Measurements from ENCODE around the gene HDGFL2.

Gene HDGFL2

DNA sequence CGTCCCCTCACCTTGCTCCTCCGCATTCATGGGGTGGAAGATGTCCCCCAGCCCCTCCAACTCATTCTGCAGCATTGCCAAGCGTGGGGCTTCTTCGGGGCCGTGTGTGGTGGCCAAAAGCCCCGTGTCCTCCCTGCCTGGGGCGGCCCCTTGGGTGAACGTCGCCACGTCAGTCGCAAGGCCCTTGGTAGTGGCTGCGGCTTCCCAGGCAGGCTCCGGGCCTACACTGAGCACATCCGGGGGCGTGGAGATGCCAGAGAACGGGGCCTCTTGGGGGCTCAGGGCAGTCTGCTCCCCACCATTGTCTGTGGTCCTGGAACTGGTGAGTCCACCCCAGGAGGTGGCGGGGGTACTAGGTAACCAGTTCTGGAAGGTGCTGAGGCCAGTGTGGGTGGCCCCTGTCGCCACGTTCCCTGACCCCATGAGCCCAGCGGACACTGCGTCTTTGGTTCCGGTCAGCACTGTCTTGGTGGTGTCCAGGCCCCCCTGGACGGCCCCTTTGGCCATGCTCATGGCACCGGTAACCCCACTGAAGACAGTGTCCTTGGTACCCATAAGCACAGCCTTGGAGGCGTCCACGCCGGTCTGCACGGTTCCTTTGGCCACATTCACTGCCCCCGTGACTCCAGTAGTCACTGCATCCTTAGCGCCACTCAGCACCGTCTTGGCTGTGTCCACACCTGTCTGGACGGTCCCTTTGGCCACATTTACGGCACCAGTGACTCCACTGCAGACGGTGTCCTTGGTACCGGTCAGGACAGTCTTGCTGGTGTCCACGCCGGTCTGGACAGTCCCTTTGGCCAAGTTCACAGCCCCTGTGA, 38.5 kb downstream of the HDGFL2 start:
- no peak overlapping the region for H2AFZ ChIP-seq (ENCODE audit: low read length)
- H3K9me2 ChIP-seq (replicated peaks; ENCODE audit: insufficient read depth, low read length) = no peaks in the 10 kb centered on the region
- H3K4me1 ChIP-seq (ENCODE audit: low read length) = no peaks in the 10 kb centered on the region
- no peaks in the 10 kb centered on the region for H3K79me2 ChIP-seq (ENCODE audit: low read length)
- no peak for DNase-seq
- H3K27ac ChIP-seq (ENCODE audit: low read length) = no peak overlapping the region
- H3K9ac ChIP-seq (ENCODE audit: low read length) = no peak overlapping the region
- TF ChIP-seq EZH2phosphoT487 (IDR thresholded peaks at IDR 0.05; ENCODE audit: low read length) = no peak
- no peak for TF ChIP-seq EZH2 (optimal IDR thresholded peaks at IDR 0.05; ENCODE audit: low read depth, low read length)
- TF ChIP-seq, protein P1, sequence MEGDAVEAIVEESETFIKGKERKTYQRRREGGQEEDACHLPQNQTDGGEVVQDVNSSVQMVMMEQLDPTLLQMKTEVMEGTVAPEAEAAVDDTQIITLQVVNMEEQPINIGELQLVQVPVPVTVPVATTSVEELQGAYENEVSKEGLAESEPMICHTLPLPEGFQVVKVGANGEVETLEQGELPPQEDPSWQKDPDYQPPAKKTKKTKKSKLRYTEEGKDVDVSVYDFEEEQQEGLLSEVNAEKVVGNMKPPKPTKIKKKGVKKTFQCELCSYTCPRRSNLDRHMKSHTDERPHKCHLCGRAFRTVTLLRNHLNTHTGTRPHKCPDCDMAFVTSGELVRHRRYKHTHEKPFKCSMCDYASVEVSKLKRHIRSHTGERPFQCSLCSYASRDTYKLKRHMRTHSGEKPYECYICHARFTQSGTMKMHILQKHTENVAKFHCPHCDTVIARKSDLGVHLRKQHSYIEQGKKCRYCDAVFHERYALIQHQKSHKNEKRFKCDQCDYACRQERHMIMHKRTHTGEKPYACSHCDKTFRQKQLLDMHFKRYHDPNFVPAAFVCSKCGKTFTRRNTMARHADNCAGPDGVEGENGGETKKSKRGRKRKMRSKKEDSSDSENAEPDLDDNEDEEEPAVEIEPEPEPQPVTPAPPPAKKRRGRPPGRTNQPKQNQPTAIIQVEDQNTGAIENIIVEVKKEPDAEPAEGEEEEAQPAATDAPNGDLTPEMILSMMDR (IDR thresholded peaks at IDR 0.05; ENCODE audit: low read length) = no peak
- H3K36me3 ChIP-seq (replicated peaks; ENCODE audit: insufficient read depth, low read length) = no peaks in the 10 kb centered on the region
- no peak overlapping the region for H3K4me3 ChIP-seq (ENCODE audit: low read length)
- H3K9me3 ChIP-seq (replicated peaks; ENCODE audit: insufficient read depth, low read length) = no peaks in the 10 kb centered on the region
- no peak overlapping the region for H3K4me2 ChIP-seq (ENCODE audit: low read depth, low read length)
- no peaks in the 10 kb centered on the region for H4K20me1 ChIP-seq (ENCODE audit: insufficient read depth, low read length)
- peaks cover 25% of the 10 kb centered on the region for H3K27me3 ChIP-seq (replicated peaks; ENCODE audit: insufficient read depth, low read length)
- no peaks in the 10 kb centered on the region for H3F3A ChIP-seq (ENCODE audit: insufficient read depth, low read length)

DNA sequence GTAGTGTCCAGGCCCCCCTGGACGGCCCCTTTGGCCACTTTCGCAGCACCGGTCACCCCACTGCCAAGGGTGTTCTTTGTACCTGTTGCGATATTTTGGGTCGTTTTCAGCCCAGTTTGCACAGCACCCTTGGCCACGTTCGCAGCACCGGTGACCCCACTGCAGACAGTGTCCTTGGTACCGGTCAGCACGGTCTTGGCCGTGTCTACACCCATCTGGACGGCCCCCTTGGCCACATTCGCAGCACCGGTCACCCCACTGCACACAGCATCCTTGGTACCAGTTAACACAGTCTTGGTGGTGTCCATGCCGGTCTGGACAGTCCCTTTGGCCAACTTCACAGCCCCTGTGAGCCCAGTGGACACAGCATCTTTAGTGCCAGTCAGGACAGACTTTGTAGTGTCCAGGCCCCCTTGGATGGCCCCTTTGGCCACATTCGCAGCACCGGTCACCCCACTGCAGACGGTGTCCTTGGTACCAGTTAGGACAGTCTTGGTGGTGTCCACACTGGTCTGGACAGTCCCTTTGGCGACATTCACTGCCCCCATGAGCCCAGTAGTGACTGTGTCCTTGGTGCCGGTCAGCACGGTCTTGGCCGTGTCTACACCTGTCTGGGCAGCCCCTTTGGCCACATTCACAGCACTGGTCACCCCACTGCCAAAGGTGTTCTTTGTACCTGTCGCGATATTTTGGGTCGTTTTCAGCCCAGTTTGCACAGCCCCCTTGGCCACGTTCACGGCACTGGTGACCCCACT, 39.4 kb downstream of the HDGFL2 start:
- no peak overlapping the region for H3K27ac ChIP-seq (ENCODE audit: low read length)
- H3K27me3 ChIP-seq (replicated peaks; ENCODE audit: insufficient read depth, low read length) = peaks cover 34% of the 10 kb centered on the region
- H3K9ac ChIP-seq (ENCODE audit: low read length) = no peak overlapping the region
- no peak overlapping the region for H3K4me3 ChIP-seq (ENCODE audit: low read length)
- no peak overlapping the region for H3K4me2 ChIP-seq (ENCODE audit: low read depth, low read length)
- H3K79me2 ChIP-seq (ENCODE audit: low read length) = no peaks in the 10 kb centered on the region
- no peak for DNase-seq
- H3K4me1 ChIP-seq (ENCODE audit: low read length) = no peaks in the 10 kb centered on the region
- no peaks in the 10 kb centered on the region for H3K9me2 ChIP-seq (replicated peaks; ENCODE audit: insufficient read depth, low read length)
- no peaks in the 10 kb centered on the region for H4K20me1 ChIP-seq (ENCODE audit: insufficient read depth, low read length)
- H3K9me3 ChIP-seq (replicated peaks; ENCODE audit: insufficient read depth, low read length) = no peaks in the 10 kb centered on the region
- H3F3A ChIP-seq (ENCODE audit: insufficient read depth, low read length) = no peaks in the 10 kb centered on the region
- no peaks in the 10 kb centered on the region for H3K36me3 ChIP-seq (replicated peaks; ENCODE audit: insufficient read depth, low read length)
- no peak overlapping the region for H2AFZ ChIP-seq (ENCODE audit: low read length)
- TF ChIP-seq, protein P1 (IDR thresholded peaks at IDR 0.05; ENCODE audit: low read length) = no peak
- no peak for TF ChIP-seq EZH2 (optimal IDR thresholded peaks at IDR 0.05; ENCODE audit: low read depth, low read length)
- TF ChIP-seq EZH2phosphoT487 (IDR thresholded peaks at IDR 0.05; ENCODE audit: low read length) = no peak

DNA sequence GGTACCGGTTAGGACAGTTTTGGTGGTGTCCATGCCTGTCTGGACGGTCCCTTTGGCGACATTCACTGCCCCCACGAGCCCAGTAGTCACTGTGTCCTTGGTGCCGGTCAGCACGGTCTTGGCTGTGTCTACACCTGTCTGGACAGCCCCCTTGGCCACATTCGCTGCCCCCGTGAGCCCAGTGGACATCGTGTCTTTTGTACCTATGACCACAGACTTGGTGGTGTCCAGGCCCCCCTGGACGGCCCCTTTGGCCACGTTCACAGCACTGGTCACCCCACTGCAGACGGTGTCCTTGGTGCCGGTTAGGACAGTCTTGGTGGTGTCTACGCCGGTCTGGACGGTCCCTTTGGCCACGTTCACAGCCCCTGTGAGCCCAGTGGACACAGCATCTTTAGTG, 40.0 kb downstream of the HDGFL2 start:
- TF ChIP-seq, protein P1 (IDR thresholded peaks at IDR 0.05; ENCODE audit: low read length) = no peak
- TF ChIP-seq EZH2 (optimal IDR thresholded peaks at IDR 0.05; ENCODE audit: low read depth, low read length) = no peak
- TF ChIP-seq EZH2phosphoT487 (IDR thresholded peaks at IDR 0.05; ENCODE audit: low read length) = no peak
- no peaks in the 10 kb centered on the region for H3K79me2 ChIP-seq (ENCODE audit: low read length)
- no peak overlapping the region for H2AFZ ChIP-seq (ENCODE audit: low read length)
- no peak overlapping the region for H3K4me2 ChIP-seq (ENCODE audit: low read depth, low read length)
- H4K20me1 ChIP-seq (ENCODE audit: insufficient read depth, low read length) = no peaks in the 10 kb centered on the region
- H3K4me3 ChIP-seq (ENCODE audit: low read length) = no peak overlapping the region
- H3K9me3 ChIP-seq (replicated peaks; ENCODE audit: insufficient read depth, low read length) = no peaks in the 10 kb centered on the region
- H3K9me2 ChIP-seq (replicated peaks; ENCODE audit: insufficient read depth, low read length) = no peaks in the 10 kb centered on the region
- no peaks in the 10 kb centered on the region for H3K4me1 ChIP-seq (ENCODE audit: low read length)
- no peak for DNase-seq
- peaks cover 39% of the 10 kb centered on the region for H3K27me3 ChIP-seq (replicated peaks; ENCODE audit: insufficient read depth, low read length)
- H3K36me3 ChIP-seq (replicated peaks; ENCODE audit: insufficient read depth, low read length) = no peaks in the 10 kb centered on the region
- H3K27ac ChIP-seq (ENCODE audit: low read length) = no peak overlapping the region
- H3F3A ChIP-seq (ENCODE audit: insufficient read depth, low read length) = no peaks in the 10 kb centered on the region
- H3K9ac ChIP-seq (ENCODE audit: low read length) = no peak overlapping the region
